Measurements from ENCODE around the gene RNF214.

RNF214 gene

GRCh38 chr11:117332843-117333242 is 100.4 kb downstream of the RNF214 start:
- H3K4me3 ChIP-seq (ENCODE audit: low read length): no peak overlapping the region
- no peak for TF ChIP-seq ZNF274 (IDR thresholded peaks at IDR 0.05; ENCODE audit: low read depth, low read length)

- no peak for TF ChIP-seq ZNF274 (IDR thresholded peaks at IDR 0.05; ENCODE audit: low read depth, low read length)
- no peak overlapping the region for H3K4me3 ChIP-seq (ENCODE audit: low read length)
Measured at GRCh38 chr11:117333917-117334316, 101.4 kb downstream of the RNF214 start.

GRCh38 chr11:117334896-117335295 is 102.4 kb downstream of the RNF214 start:
- no peak for TF ChIP-seq ZNF274 (IDR thresholded peaks at IDR 0.05; ENCODE audit: low read depth, low read length)

GRCh38 chr11:117335399-117335798 is 102.9 kb downstream of the RNF214 start:
- no peak for TF ChIP-seq ZNF274 (IDR thresholded peaks at IDR 0.05; ENCODE audit: low read depth, low read length)
- H3K4me3 ChIP-seq (ENCODE audit: low read length): no peak overlapping the region

More at GRCh38 chr11:117334896-117335295, 102.4 kb downstream of the RNF214 start:
- no peak overlapping the region for H3K4me3 ChIP-seq (ENCODE audit: low read length)

Measured in GM08714 (cell line).